NCI-H2029 (cell line): ENCODE data around the gene BARD1.
"Not testable (repeated sequence)": the region's sequence is repeated elsewhere in the genome, so short reads cannot be mapped to it uniquely, and the experiment has no call there.

Experiments used
- DNase-seq: peaks from one replicate; lab custom pipeline; 2025; lab: John Stamatoyannopoulos, UW

Gene BARD1

GRCh38 chr2:214765180-214765579 is 44.3 kb downstream of the BARD1 start:
- no peak for DNase-seq

GRCh38 chr2:214753455-214753854 is 56.0 kb downstream of the BARD1 start:
- DNase-seq, result no peak

- DNase-seq, result no peak
Observed at GRCh38 chr2:214750529-214750928, 59.0 kb downstream of the BARD1 start.

- DNase-seq, result no peak
Observed at GRCh38 chr2:214747992-214748391, 61.5 kb downstream of the BARD1 start.

- DNase-seq, result no peak
Observed at GRCh38 chr2:214742119-214742518, 67.4 kb downstream of the BARD1 start.

- no peak for DNase-seq
Observed at GRCh38 chr2:214740867-214741395, 68.6 kb downstream of the BARD1 start.

- no peak for DNase-seq
Observed at GRCh38 chr2:214737188-214737587, 72.3 kb downstream of the BARD1 start.

GRCh38 chr2:214730800-214731407 is 78.6 kb downstream of the BARD1 start:
- peak; percentile 69 for DNase-seq

- no peak for DNase-seq
Observed at GRCh38 chr2:214730248-214730647, 79.2 kb downstream of the BARD1 start.

GRCh38 chr2:214724741-214725140 is 84.7 kb downstream of the BARD1 start:
- no peak for DNase-seq

- not testable (repeated sequence) for DNase-seq
Observed at GRCh38 chr2:214717837-214718236, 91.6 kb downstream of the BARD1 start.

- no peak for DNase-seq
Observed at GRCh38 chr2:214716811-214717560, 92.5 kb downstream of the BARD1 start.

- DNase-seq, result no peak
Observed at GRCh38 chr2:214715025-214715424, 94.5 kb downstream of the BARD1 start.

- peak; percentile 27 for DNase-seq
Observed at GRCh38 chr2:214713080-214713830, 96.2 kb downstream of the BARD1 start.

- DNase-seq, result no peak
Observed at GRCh38 chr2:214710729-214711128, 98.8 kb downstream of the BARD1 start.

GRCh38 chr2:214706986-214707385 is 102.5 kb downstream of the BARD1 start:
- no peak for DNase-seq

- DNase-seq, result no peak
Observed at GRCh38 chr2:214699236-214699635, 110.2 kb downstream of the BARD1 start.

- DNase-seq, result no peak
Observed at GRCh38 chr2:214696681-214697080, 112.8 kb downstream of the BARD1 start.

- no peak for DNase-seq
Observed at GRCh38 chr2:214695789-214696188, 113.7 kb downstream of the BARD1 start.

- DNase-seq, result not testable (repeated sequence)
Observed at GRCh38 chr2:214683557-214683956, 125.9 kb downstream of the BARD1 start.

GRCh38 chr2:214679736-214680135 is 129.7 kb downstream of the BARD1 start:
- no peak for DNase-seq

GRCh38 chr2:214676421-214677089 is 132.9 kb downstream of the BARD1 start:
- no peak for DNase-seq
